ENCODE data around the gene LCN6. TPM values are rescaled to one million over a fixed set of nuclear protein-coding genes. Genes with fewer than 3 reads are reported as not detected.

Gene LCN6
- total and polyA plus RNA-seq, 2 of the 4 experiments (the other 2 are of a cell fraction) = not detected

- intact Hi-C loops (cut with micrococcal nuclease) (no loop called here), dilution Hi-C loops (cut with HindIII; ENCODE audit: low sequenced_read_pairs, unreplicated experiment) (no loop called here), in situ Hi-C loops (cut with MboI; ENCODE audit: low sequenced_read_pairs) (no loop called here)
- no peak overlapping the region for H2AK9ac ChIP-seq (replicated peaks; ENCODE audit: low read depth, low read length, poor library complexity)
- H3K4ac ChIP-seq (ENCODE audit: low read depth, low read length) = no peak overlapping the region
- ATAC-seq (ENCODE audit: low read depth) (peak; percentile 80), DNase-seq (peak; percentile 55)
- H3K14ac ChIP-seq (replicated peaks; ENCODE audit: low read depth, low read length) = no peak overlapping the region
- H2BK5ac ChIP-seq (ENCODE audit: low read depth, low read length, poor library complexity, severe bottlenecking) = no peak overlapping the region
- BruUV-seq (replicated peaks) = no TSS peak
- H3K18ac ChIP-seq (ENCODE audit: low read depth, low read length) = no peak overlapping the region
- no peak overlapping the region for H4K5ac ChIP-seq (ENCODE audit: low read depth, low read length)
- H3K9ac ChIP-seq (ENCODE audit: low read depth, low read length) = no peak overlapping the region
- no peak overlapping the region for H4K91ac ChIP-seq (ENCODE audit: insufficient read depth, low read depth, low read length)
- no peaks in the 10 kb centered on the region for H3K36me3 ChIP-seq (ENCODE audit: control insufficient read depth, insufficient read depth, low read length)
- peaks cover 7% of the 10 kb centered on the region for H3K9me3 ChIP-seq (ENCODE audit: control insufficient read depth, insufficient read depth, low read length)
- CTCF ChIA-PET = interaction anchor here (1.0 kb wide), 1 partner anchor 12 kb away, joined by 3 read pairs; no protein-coding TSS in a partner anchor
- POLR2A ChIA-PET (ENCODE audit: unreplicated experiment) = no interaction called here
- no CpG with 5 or more reads among the region's 2 CpGs for WGBS, 2 experiments (ENCODE audit: extremely low coverage in 2 of 2, insufficient read length in 1 of 2)
- H4K8ac ChIP-seq (ENCODE audit: low read depth in 2 of 2, low read length in 2 of 2) = no peak overlapping the region
- no peak overlapping the region for H2AFZ ChIP-seq (replicated peaks; ENCODE audit: low read length, poor library complexity)
- H3K27ac ChIP-seq (ENCODE audit: insufficient read depth, low read length) = no peak overlapping the region
- no peak overlapping the region for H2BK120ac ChIP-seq (ENCODE audit: low read depth, low read length)
- H3K9me1 ChIP-seq (ENCODE audit: insufficient read depth, low read length) = no peaks in the 10 kb centered on the region
- no peaks in the 10 kb centered on the region for H4K20me1 ChIP-seq (ENCODE audit: insufficient read depth, low read length)
- no peaks in the 10 kb centered on the region for H3K4me1 ChIP-seq (ENCODE audit: control insufficient read depth, insufficient read depth, low read length)
- no peaks in the 10 kb centered on the region for H3K79me1 ChIP-seq (ENCODE audit: low read depth in 1 of 2, low read length in 2 of 2)
- no peak overlapping the region for H3K4me3 ChIP-seq (ENCODE audit: insufficient read depth, low read depth, low read length)
- no peak overlapping the region for H2AK5ac ChIP-seq (ENCODE audit: low read depth, low read length)
- H3K56ac ChIP-seq (ENCODE audit: extremely low read depth, insufficient read depth, low read length) = no peak overlapping the region
- H3K4me2 ChIP-seq (ENCODE audit: low read depth, low read length) = no peak overlapping the region
- no peak overlapping the region for H2BK15ac ChIP-seq (ENCODE audit: low read depth, low read length)
- no peak overlapping the region for H3K23ac ChIP-seq (ENCODE audit: low read depth, low read length)
- H3K27me3 ChIP-seq (ENCODE audit: control insufficient read depth, insufficient read depth, low read length) = peaks cover 13% of the 10 kb centered on the region
- no peak overlapping the region for H2BK20ac ChIP-seq (ENCODE audit: low read depth, low read length)
- no peak for TF ChIP-seq MXI1 (IDR thresholded peaks at IDR 0.05; ENCODE audit: borderline replicate concordance, low read depth, low read length)
- no peak for TF ChIP-seq MAFK (IDR thresholded peaks at IDR 0.05; ENCODE audit: low read depth, low read length)
- TF ChIP-seq CEBPB (IDR thresholded peaks at IDR 0.05; ENCODE audit: low read depth, low read length) = no peak
- no peak for TF ChIP-seq BHLHE40 (IDR thresholded peaks at IDR 0.05; ENCODE audit: low read depth, low read length)
Observed at GRCh38 chr9:136750526-136750925, 2.2 kb upstream of the LCN6 start.

Measured in IMR-90 (cell line).